Activated naive CD4-positive, alpha-beta T cell treated with anti-CD3 and anti-CD28 coated beads for 36 hours (primary cell): ENCODE results near the gene PLXNA4. TPM values are rescaled to one million over a fixed set of nuclear protein-coding genes. Genes with fewer than 3 reads are reported as not detected.

Experiments
- CTCF ChIA-PET: fragments of 350-600 bp; sonication (Branson Sonifier 250); formaldehyde crosslinking; loops from one replicate; lab custom pipeline; 2021; ENCODE audit warnings: antibody characterized with exemption; lab: Charles Lee
- DNase-seq: peaks from one replicate; pipeline ENCODE4 v3.0.0-alpha.2; 2020
- H3K27ac Mint-ChIP-seq: one replicate; pipeline ENCODE4 v1.8.0; 2021; ENCODE audit warnings: mild to moderate bottlenecking, mixed read lengths
- H3K27me3 Mint-ChIP-seq: one replicate; pipeline ENCODE4 v1.8.0; 2021; ENCODE audit warnings: low read depth, mixed read lengths
- H3K36me3 Mint-ChIP-seq: one replicate; pipeline ENCODE4 v1.8.0; 2021; ENCODE audit warnings: low read depth, mixed read lengths
- H3K4me1 Mint-ChIP-seq: one replicate; pipeline ENCODE4 v1.8.0; 2021; ENCODE audit warnings: low read depth, mixed read lengths
- H3K4me3 Mint-ChIP-seq: one replicate; pipeline ENCODE4 v1.8.0; 2021; ENCODE audit warnings: mild to moderate bottlenecking, moderate library complexity, mixed read lengths
- H3K9me3 Mint-ChIP-seq: one replicate; pipeline ENCODE4 v1.8.0; 2021; ENCODE audit warnings: mixed read lengths
- intact Hi-C: fragments of 100-400 bp; cut with micrococcal nuclease; formaldehyde crosslinking; loops from one replicate; pipeline ENCODE4 v1.15.1; 2023
- total RNA-seq, 2 experiments: library from RNA; stranded (reverse); gene quantifications; one replicate each; pipeline ENCODE4 v1.2.3, GENCODE V29; 2021

The PLXNA4 gene
- total RNA-seq, 2 experiments from 2014 or later: 0.02 to 0.05 TPM

DNA sequence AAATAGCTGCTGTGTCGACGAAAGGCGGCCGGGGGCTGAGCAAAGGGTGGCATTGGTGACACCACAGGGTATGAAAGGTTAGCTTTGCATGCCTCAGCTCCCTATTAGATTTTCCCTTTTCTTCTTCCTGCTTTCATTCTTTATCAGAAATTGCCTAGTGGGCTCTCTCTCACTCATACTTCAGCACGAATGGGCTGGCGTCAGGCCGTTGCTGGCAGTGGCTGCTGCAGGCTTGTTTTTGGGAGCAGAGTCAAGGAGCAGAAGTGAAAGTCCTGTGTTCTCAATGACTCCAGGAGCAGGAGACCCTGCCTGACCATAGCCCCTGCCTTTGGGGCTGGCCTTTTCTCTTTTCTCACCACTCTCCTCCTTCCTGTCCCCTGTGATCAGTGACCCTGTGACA, 318.0 kb downstream of the PLXNA4 start:
- H3K4me3 Mint-ChIP-seq: no peak overlapping the region
- H3K9me3 Mint-ChIP-seq: no peaks in the 10 kb centered on the region
- H3K36me3 Mint-ChIP-seq: no peaks in the 10 kb centered on the region
- H3K27me3 Mint-ChIP-seq: peaks cover 13% of the 10 kb centered on the region
- H3K27ac Mint-ChIP-seq: no peak overlapping the region
- no peak for DNase-seq
- intact Hi-C loops: no loop called here
- CTCF ChIA-PET: interaction anchor here (0.7 to 0.9 kb wide), 2 partner anchors 63 to 327 kb away, joined by 3 to 4 read pairs; no protein-coding TSS in a partner anchor
- H3K4me1 Mint-ChIP-seq: no peaks in the 10 kb centered on the region

GRCh38 chr7:132257253-132257652, 319.0 kb downstream of the PLXNA4 start:
- DNase-seq: no peak
- Mint-ChIP-seq H3K4me1 (no peaks in the 10 kb centered on the region), H3K9me3 (no peaks in the 10 kb centered on the region), H3K27ac (no peak overlapping the region), H3K4me3 (no peak overlapping the region), H3K36me3 (no peaks in the 10 kb centered on the region), H3K27me3 (peaks cover 15% of the 10 kb centered on the region)
- CTCF ChIA-PET: interaction anchor here (0.9 kb wide), 1 partner anchor 328 kb away, joined by 4 read pairs; no protein-coding TSS in a partner anchor
- intact Hi-C loops: no loop called here

- intact Hi-C loops: no loop called here
- Mint-ChIP-seq H3K4me1 (no peaks in the 10 kb centered on the region), H3K27ac (no peak overlapping the region), H3K9me3 (no peaks in the 10 kb centered on the region), H3K36me3 (no peaks in the 10 kb centered on the region), H3K4me3 (no peak overlapping the region), H3K27me3 (peaks cover 15% of the 10 kb centered on the region)
- DNase-seq: no peak
- CTCF ChIA-PET: no interaction called here
These were observed 319.5 kb downstream of the PLXNA4 start for GRCh38 chr7:132256721-132257212.

- Mint-ChIP-seq H3K4me3 (no peak overlapping the region), H3K4me1 (no peaks in the 10 kb centered on the region), H3K27ac (no peak overlapping the region), H3K27me3 (peaks cover 15% of the 10 kb centered on the region), H3K9me3 (no peaks in the 10 kb centered on the region), H3K36me3 (no peaks in the 10 kb centered on the region)
- no peak for DNase-seq
- CTCF ChIA-PET: no interaction called here
- intact Hi-C loops: no loop called here
These were observed 320.4 kb downstream of the PLXNA4 start for GRCh38 chr7:132255898-132256297.

GRCh38 chr7:132255115-132255797, 321.0 kb downstream of the PLXNA4 start:
- intact Hi-C loops: no loop called here
- DNase-seq: no peak
- Mint-ChIP-seq H3K27ac (no peak overlapping the region), H3K4me3 (no peak overlapping the region), H3K9me3 (no peaks in the 10 kb centered on the region), H3K4me1 (no peaks in the 10 kb centered on the region), H3K36me3 (no peaks in the 10 kb centered on the region), H3K27me3 (peaks cover 17% of the 10 kb centered on the region)
- CTCF ChIA-PET: no interaction called here

DNA sequence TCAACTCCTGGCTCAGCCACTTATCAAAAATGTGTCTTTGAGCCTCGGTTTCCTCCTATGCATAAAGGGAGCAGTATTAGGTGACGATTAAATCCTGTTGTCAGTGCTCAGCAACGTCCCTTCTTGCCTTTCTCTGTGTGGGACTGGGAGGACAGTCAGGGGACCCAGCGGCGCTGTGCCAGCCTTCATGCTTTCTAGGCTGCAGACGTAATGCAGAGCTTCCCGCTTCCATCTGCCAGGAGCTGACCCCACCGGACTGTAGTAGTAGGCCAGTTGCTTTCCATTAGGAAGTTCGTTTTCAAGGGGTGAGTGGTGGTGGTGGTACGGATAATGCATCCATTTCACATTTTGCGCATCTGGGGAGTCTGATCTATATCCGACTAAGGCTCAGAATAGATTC, 321.8 kb downstream of the PLXNA4 start:
- H3K9me3 Mint-ChIP-seq: no peaks in the 10 kb centered on the region

DNA sequence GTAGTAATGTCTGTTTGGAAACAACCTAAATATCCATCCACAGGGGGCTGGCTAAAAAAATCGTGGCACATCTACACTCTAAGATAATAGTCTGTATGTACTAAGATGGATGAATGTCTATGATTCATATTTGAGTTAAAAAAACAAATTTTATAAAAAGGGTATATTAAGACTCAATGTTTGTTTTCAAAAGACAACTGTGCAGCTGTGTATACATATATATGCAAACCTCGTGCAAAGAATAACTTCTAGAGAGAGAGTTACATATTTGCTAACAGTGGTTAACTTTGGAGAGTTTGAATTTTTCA, 323.5 kb downstream of the PLXNA4 start:
- Mint-ChIP-seq H3K27me3 (peaks cover 29% of the 10 kb centered on the region), H3K4me3 (no peak overlapping the region), H3K9me3 (no peaks in the 10 kb centered on the region), H3K27ac (no peak overlapping the region), H3K4me1 (no peaks in the 10 kb centered on the region), H3K36me3 (no peaks in the 10 kb centered on the region)
- no peak for DNase-seq
- CTCF ChIA-PET: interaction anchor here (0.6 kb wide), 1 partner anchor 307 kb away, joined by 3 read pairs; no protein-coding TSS in a partner anchor
- intact Hi-C loops: no loop called here

More for the DNA sequence above, 321.8 kb downstream of the PLXNA4 start:
- H3K27ac Mint-ChIP-seq: no peak overlapping the region
- intact Hi-C loops: no loop called here
- DNase-seq: no peak
- no peak overlapping the region for H3K4me3 Mint-ChIP-seq
- H3K36me3 Mint-ChIP-seq: no peaks in the 10 kb centered on the region
- peaks cover 23% of the 10 kb centered on the region for H3K27me3 Mint-ChIP-seq
- no peaks in the 10 kb centered on the region for H3K4me1 Mint-ChIP-seq
- CTCF ChIA-PET: no interaction called here

GRCh38 chr7:132251327-132251659, 325.0 kb downstream of the PLXNA4 start:
- intact Hi-C loops: no loop called here
- H3K27ac Mint-ChIP-seq: no peak overlapping the region
- no peaks in the 10 kb centered on the region for H3K9me3 Mint-ChIP-seq

DNA sequence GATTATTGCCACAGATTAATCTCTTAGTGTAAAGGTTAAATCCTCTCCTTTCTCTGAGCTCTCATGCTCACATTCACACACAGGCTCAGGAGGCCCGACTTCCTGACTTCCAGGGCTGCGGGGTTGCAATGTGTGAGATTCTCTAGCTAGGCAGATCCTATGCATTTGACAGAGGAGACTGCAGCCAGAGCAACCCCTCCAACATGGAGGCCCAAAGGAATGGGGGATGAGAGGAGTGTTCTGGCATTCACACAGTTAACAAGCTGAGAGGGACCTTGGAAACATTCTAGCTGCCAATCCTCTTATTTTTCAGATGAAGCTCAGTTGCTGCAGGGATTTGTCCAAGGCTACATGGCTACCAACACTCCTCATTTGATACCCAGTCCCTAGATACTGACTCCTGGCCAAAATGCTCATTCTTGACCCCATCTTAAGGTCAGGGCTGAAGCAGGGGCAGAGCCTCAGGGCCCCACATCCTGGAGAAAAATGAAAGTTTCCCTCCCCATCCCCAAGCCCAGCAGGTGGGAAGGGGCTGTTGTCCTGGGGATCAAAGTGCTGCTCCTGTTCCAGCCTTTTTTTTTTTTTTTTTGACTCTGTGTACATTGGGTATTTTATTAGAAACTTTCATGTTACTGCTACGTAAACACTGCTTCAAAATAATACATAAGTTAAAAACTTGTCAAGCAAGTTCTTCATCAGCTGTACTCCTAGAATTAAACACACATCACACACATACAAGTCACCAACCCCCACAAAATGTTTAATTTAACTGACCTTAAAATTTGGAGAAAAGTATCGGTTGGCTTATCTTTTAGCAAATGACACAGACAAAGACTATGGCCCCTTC, 325.6 kb downstream of the PLXNA4 start:
- H3K4me1 Mint-ChIP-seq: no peaks in the 10 kb centered on the region
- intact Hi-C loops: no loop called here
- peaks cover under 1% of the 10 kb centered on the region for H3K36me3 Mint-ChIP-seq
- H3K27me3 Mint-ChIP-seq: peaks cover 37% of the 10 kb centered on the region
- DNase-seq: no peak
- H3K27ac Mint-ChIP-seq: no peak overlapping the region
- CTCF ChIA-PET: no interaction called here
- H3K4me3 Mint-ChIP-seq: no peak overlapping the region
- H3K9me3 Mint-ChIP-seq: peaks cover under 1% of the 10 kb centered on the region

More at GRCh38 chr7:132251327-132251659, 325.0 kb downstream of the PLXNA4 start:
- H3K36me3 Mint-ChIP-seq: no peaks in the 10 kb centered on the region
- no peak for DNase-seq
- peaks cover 33% of the 10 kb centered on the region for H3K27me3 Mint-ChIP-seq
- CTCF ChIA-PET: no interaction called here
- no peak overlapping the region for H3K4me3 Mint-ChIP-seq
- H3K4me1 Mint-ChIP-seq: no peaks in the 10 kb centered on the region

- peaks cover 3% of the 10 kb centered on the region for H3K36me3 Mint-ChIP-seq
- intact Hi-C loops: no loop called here
- no peak for DNase-seq
- H3K27ac Mint-ChIP-seq: no peak overlapping the region
- CTCF ChIA-PET: no interaction called here
- H3K4me3 Mint-ChIP-seq: no peak overlapping the region
- peaks cover 36% of the 10 kb centered on the region for H3K27me3 Mint-ChIP-seq
- no peaks in the 10 kb centered on the region for H3K4me1 Mint-ChIP-seq
- peaks cover 6% of the 10 kb centered on the region for H3K9me3 Mint-ChIP-seq
These were observed 326.9 kb downstream of the PLXNA4 start for GRCh38 chr7:132249256-132249971.

GRCh38 chr7:132248841-132249240, 327.4 kb downstream of the PLXNA4 start:
- H3K9me3 Mint-ChIP-seq: peaks cover 6% of the 10 kb centered on the region
- CTCF ChIA-PET: no interaction called here
- intact Hi-C loops: no loop called here
- peaks cover 32% of the 10 kb centered on the region for H3K27me3 Mint-ChIP-seq
- DNase-seq: no peak
- no peak overlapping the region for H3K27ac Mint-ChIP-seq
- no peaks in the 10 kb centered on the region for H3K4me1 Mint-ChIP-seq
- no peak overlapping the region for H3K4me3 Mint-ChIP-seq
- peaks cover 3% of the 10 kb centered on the region for H3K36me3 Mint-ChIP-seq

GRCh38 chr7:132247995-132248618, 328.2 kb downstream of the PLXNA4 start:
- intact Hi-C loops: no loop called here
- H3K4me3 Mint-ChIP-seq: no peak overlapping the region
- peaks cover 27% of the 10 kb centered on the region for H3K27me3 Mint-ChIP-seq
- H3K4me1 Mint-ChIP-seq: no peaks in the 10 kb centered on the region
- no peak overlapping the region for H3K27ac Mint-ChIP-seq
- peaks cover 6% of the 10 kb centered on the region for H3K9me3 Mint-ChIP-seq
- no peak for DNase-seq
- H3K36me3 Mint-ChIP-seq: peaks cover 3% of the 10 kb centered on the region
- CTCF ChIA-PET: no interaction called here
